H9 (cell line): ENCODE results near the gene PAM. TPM values are rescaled to one million over a fixed set of nuclear protein-coding genes. Genes with fewer than 3 reads are reported as not detected.

Source experiments
- DNase-seq: peaks from one replicate; pipeline ENCODE4 v3.0.0-alpha.2; 2017
- H2AFZ ChIP-seq: one replicate; pipeline ENCODE4 v1.6.1; 2013; ENCODE audit warnings: mild to moderate bottlenecking, low read length, control low read depth, moderate library complexity
- H2AK5ac ChIP-seq: 2 replicates; pipeline ENCODE4 v1.6.1; 2013; ENCODE audit warnings: low read length, control low read depth, mixed read lengths; ENCODE audit not compliant: insufficient read length
- H2BK120ac ChIP-seq: one replicate; pipeline ENCODE4 v1.6.1; 2013; ENCODE audit warnings: low read depth, mild to moderate bottlenecking, low read length, control low read depth, inconsistent platforms; ENCODE audit not compliant: poor library complexity, severe bottlenecking
- H2BK12ac ChIP-seq: 2 replicates; pipeline ENCODE4 v1.6.1; 2013; ENCODE audit warnings: low read length, control low read depth, mixed read lengths, low read depth; ENCODE audit not compliant: insufficient read length
- H2BK15ac ChIP-seq: 2 replicates; pipeline ENCODE4 v1.6.1; 2013; ENCODE audit warnings: low read depth, low read length, control low read depth
- H2BK20ac ChIP-seq: one replicate; pipeline ENCODE4 v1.6.1; 2013; ENCODE audit warnings: low read depth, mild to moderate bottlenecking, low read length, control low read depth, inconsistent platforms; ENCODE audit not compliant: poor library complexity, severe bottlenecking
- H2BK5ac ChIP-seq: 2 replicates; pipeline ENCODE4 v1.6.1; 2013; ENCODE audit warnings: low read length, control low read depth, mixed read lengths; ENCODE audit not compliant: insufficient read length
- H3K14ac ChIP-seq: 2 replicates; pipeline ENCODE4 v1.6.1; 2013; ENCODE audit warnings: low read length, control low read depth; ENCODE audit not compliant: insufficient read depth
- H3K18ac ChIP-seq: 2 replicates; pipeline ENCODE4 v1.6.1; 2013; ENCODE audit warnings: low read depth, mild to moderate bottlenecking, mixed read lengths, low read length, control low read depth; ENCODE audit not compliant: insufficient read length
- H3K23ac ChIP-seq: 2 replicates; pipeline ENCODE4 v1.6.1; 2013; ENCODE audit warnings: low read length, control low read depth, mixed read lengths, low read depth; ENCODE audit not compliant: insufficient read length
- H3K23me2 ChIP-seq: 2 replicates; pipeline ENCODE4 v1.6.1; 2013; ENCODE audit warnings: low read depth, mild to moderate bottlenecking, mixed read lengths, low read length, control low read depth; ENCODE audit not compliant: insufficient read length, poor library complexity, severe bottlenecking
- H3K27ac ChIP-seq: 2 replicates; pipeline ENCODE4 v1.5.1; 2013; ENCODE audit warnings: low read length, control low read depth, mixed read lengths, low read depth; ENCODE audit not compliant: insufficient read length
- H3K27me3 ChIP-seq: 2 replicates; pipeline ENCODE4 v1.6.1; 2013; ENCODE audit warnings: low read length, control low read depth, inconsistent platforms; ENCODE audit not compliant: insufficient read depth
- H3K4ac ChIP-seq: 2 replicates; pipeline ENCODE4 v1.6.1; 2013; ENCODE audit warnings: low read depth, mild to moderate bottlenecking, control low read depth, inconsistent platforms, low read length, moderate library complexity
- H3K4me1 ChIP-seq: 2 replicates; pipeline ENCODE4 v1.6.1; 2013; ENCODE audit warnings: low read length, control low read depth, inconsistent platforms; ENCODE audit not compliant: insufficient read depth
- H3K4me2 ChIP-seq: 2 replicates; pipeline ENCODE4 v1.6.1; 2013; ENCODE audit warnings: low read length, control low read depth, mixed read lengths; ENCODE audit not compliant: insufficient read length, insufficient read depth
- H3K56ac ChIP-seq: 2 replicates; pipeline ENCODE4 v1.6.1; 2013; ENCODE audit warnings: low read depth, mild to moderate bottlenecking, mixed read lengths, low read length, control low read depth; ENCODE audit not compliant: insufficient read length
- H3K79me1 ChIP-seq: 2 replicates; pipeline ENCODE4 v1.6.1; 2013; ENCODE audit warnings: low read depth, mild to moderate bottlenecking, moderate library complexity, low read length, control low read depth, inconsistent platforms; ENCODE audit not compliant: insufficient read depth, poor library complexity, severe bottlenecking
- H3K79me2 ChIP-seq: 2 replicates; pipeline ENCODE4 v1.6.1; 2013; ENCODE audit warnings: low read length, control low read depth, inconsistent platforms; ENCODE audit not compliant: insufficient read depth
- H3K9ac ChIP-seq: 2 replicates; pipeline ENCODE4 v1.6.1; 2013; ENCODE audit warnings: low read length, control low read depth, mixed read lengths; ENCODE audit not compliant: insufficient read length; ENCODE audit errors: extremely low read depth
- H3K9me3 ChIP-seq: one replicate; pipeline ENCODE4 v1.6.1; 2013; ENCODE audit warnings: low read depth, low read length, inconsistent platforms; ENCODE audit not compliant: control insufficient read depth
- H3T11ph ChIP-seq: one replicate; pipeline ENCODE4 v1.6.1; 2013; ENCODE audit warnings: mild to moderate bottlenecking, low read length, control low read depth, inconsistent platforms
- H4K20me1 ChIP-seq: one replicate; pipeline ENCODE4 v1.6.1; 2013; ENCODE audit not compliant: control insufficient read depth, insufficient read length, insufficient read depth
- H4K5ac ChIP-seq: 2 replicates; pipeline ENCODE4 v1.6.1; 2013; ENCODE audit warnings: low read depth, mild to moderate bottlenecking, mixed read lengths, low read length, control low read depth; ENCODE audit not compliant: insufficient read length
- H4K8ac ChIP-seq: replicated peaks from 2 replicates; pipeline ENCODE4 v1.6.1; 2013; ENCODE audit warnings: low read length, control low read depth, mixed read lengths, low read depth; ENCODE audit not compliant: insufficient read length
- H4K91ac ChIP-seq: 2 replicates; pipeline ENCODE4 v1.6.1; 2013; ENCODE audit warnings: low read depth, mild to moderate bottlenecking, moderate library complexity, mixed read lengths, low read length, control low read depth; ENCODE audit not compliant: insufficient read length
- H3K27ac Mint-ChIP-seq, 3 experiments: 2 replicates in 2 of 3; 3 replicates in 1 of 3; pipeline ENCODE4 v1.8.0; 2020 to 2021; ENCODE audit warnings: mixed read lengths in 3 of 3, mild to moderate bottlenecking in 1 of 3, moderate library complexity in 1 of 3
- H3K27me3 Mint-ChIP-seq: 2 replicates; pipeline ENCODE4 v1.8.0; 2021; ENCODE audit warnings: low read depth, mild to moderate bottlenecking, moderate library complexity, mixed read lengths
- H3K36me3 Mint-ChIP-seq, 3 experiments: 2 replicates in 2 of 3; 3 replicates in 1 of 3; pipeline ENCODE4 v1.8.0; 2020 to 2021; ENCODE audit warnings: low read depth in 3 of 3, mixed read lengths in 3 of 3; ENCODE audit not compliant: insufficient read depth in 1 of 3
- H3K4me1 Mint-ChIP-seq, 2 experiments: 2 replicates each; pipeline ENCODE4 v1.8.0; 2020; ENCODE audit warnings: mixed read lengths in 2 of 2
- H3K4me3 Mint-ChIP-seq, 2 experiments: 2 replicates in 1 of 2; 3 replicates in 1 of 2; pipeline ENCODE4 v1.8.0; 2020 to 2021; ENCODE audit warnings: mild to moderate bottlenecking in 2 of 2, mixed read lengths in 2 of 2, moderate library complexity in 1 of 2
- H3K9me3 Mint-ChIP-seq, 2 experiments: 2 replicates in 1 of 2; 3 replicates in 1 of 2; pipeline ENCODE4 v1.8.0; 2020; ENCODE audit warnings: mild to moderate bottlenecking in 2 of 2, mixed read lengths in 2 of 2, moderate library complexity in 1 of 2
- CTCF ChIP-seq: fragments of 200-600 bp; sonication (generic); conservative IDR thresholded peaks from 3 replicates; pipeline ENCODE4 v1.8.0; 2021; ENCODE audit warnings: antibody characterized with exemption, mild to moderate bottlenecking
- total RNA-seq: library from RNA; stranded (reverse); gene quantifications from 2 replicates; pipeline ENCODE4 v1.2.1, GENCODE V29; 2021

PAM gene
- total RNA-seq, 1 experiment from 2014 or later, result 31.5 TPM

GRCh38 chr5:102886586-102886985 is 131.5 kb downstream of the PAM start:
- peaks cover 0 to 9% (median 0%) of the 10 kb centered on the region in 3 experiments; a peak in 4 of 7 replicates for H3K36me3 Mint-ChIP-seq

More at GRCh38 chr5:102886586-102886985, 131.5 kb downstream of the PAM start:
- Histone ChIP-seq H3K79me2 (no peaks in the 10 kb centered on the region), H2AK5ac (no peak overlapping the region), H4K91ac (no peak overlapping the region), H4K8ac (no peak overlapping the region), H3T11ph (no peak overlapping the region), H2BK15ac (no peak overlapping the region), H3K23me2 (no peaks in the 10 kb centered on the region), H3K23ac (no peak overlapping the region), H4K5ac (no peak overlapping the region), H3K56ac (no peak overlapping the region), H2BK12ac (no peak overlapping the region), H3K18ac (no peak overlapping the region), H3K79me1 (no peaks in the 10 kb centered on the region), H3K27ac (no peak overlapping the region), H4K20me1 (no peaks in the 10 kb centered on the region), H3K27me3 (no peaks in the 10 kb centered on the region), H2BK20ac (no peak overlapping the region), H3K9me3 (no peaks in the 10 kb centered on the region), H3K4ac (no peak overlapping the region), H3K9ac (no peak overlapping the region), H2BK120ac (no peak overlapping the region), H3K4me2 (no peak overlapping the region), H3K4me1 (no peaks in the 10 kb centered on the region), H2AFZ (no peak overlapping the region), H3K14ac (no peak overlapping the region), H2BK5ac (no peak overlapping the region)
- Mint-ChIP-seq H3K4me3 (no peak overlapping the region), H3K9me3 (peaks cover 0 to 3% of the 10 kb centered on the region in 2 experiments; a peak in 1 of 5 replicates), H3K27ac (no peak overlapping the region), H3K27me3 (no peaks in the 10 kb centered on the region), H3K4me1 (peaks cover 4 to 7% of the 10 kb centered on the region in 2 experiments; a peak in 3 of 4 replicates)
- DNase-seq, result no peak
- TF ChIP-seq CTCF, result no peak
